WTC11 (cell line): ENCODE data around the gene TTC38. TPM values are rescaled to one million over a fixed set of nuclear protein-coding genes. Genes with fewer than 3 reads are reported as not detected.

Experiments
- ATAC-seq: fragments of 200-7000 bp; cut with Tn5 transposase; 2 replicates; pipeline ENCODE4 v1.10.0; 2021; ENCODE audit warnings: mild to moderate bottlenecking, moderate library complexity
- CTCF ChIA-PET: fragments of 300-600 bp; sonication (Branson Sonifier 250); formaldehyde crosslinking; loops from one replicate; lab custom pipeline; 2021; ENCODE audit warnings: antibody characterized with exemption; lab: Charles Lee
- POLR2A ChIA-PET: fragments of 350-600 bp; sonication (Branson Sonifier 250); formaldehyde crosslinking; loops from one replicate; lab custom pipeline; 2021; ENCODE audit warnings: antibody characterized with exemption; lab: Charles Lee
- DNase-seq: peaks from one replicate; pipeline ENCODE4 v3.0.0; 2021; ENCODE audit warnings: low spot score
- H3K27ac Mint-ChIP-seq: 2 replicates; pipeline ENCODE4 v1.8.0; 2021; ENCODE audit warnings: mixed read lengths
- H3K27me3 Mint-ChIP-seq: 2 replicates; pipeline ENCODE4 v1.8.0; 2021; ENCODE audit warnings: low read depth, mild to moderate bottlenecking, moderate library complexity, mixed read lengths
- H3K36me3 Mint-ChIP-seq: 2 replicates; pipeline ENCODE4 v1.8.0; 2021; ENCODE audit warnings: mixed read lengths
- H3K4me1 Mint-ChIP-seq: 2 replicates; pipeline ENCODE4 v1.8.0; 2022; ENCODE audit warnings: mixed read lengths
- H3K4me3 Mint-ChIP-seq: 2 replicates; pipeline ENCODE4 v1.8.0; 2021; ENCODE audit warnings: mild to moderate bottlenecking, moderate library complexity, mixed read lengths
- H3K9me3 Mint-ChIP-seq: 2 replicates; pipeline ENCODE4 v1.8.0; 2021; ENCODE audit warnings: mixed read lengths
- CBFB ChIP-seq: sonication (generic); formaldehyde crosslinking; IDR thresholded peaks from 2 replicates; pipeline ENCODE4 v1.8.1; 2022; ENCODE audit warnings: mild to moderate bottlenecking, low read depth, missing genetic modification reagents
- E2F5 ChIP-seq: sonication (generic); formaldehyde crosslinking; IDR thresholded peaks from 2 replicates; pipeline ENCODE4 v1.8.1; 2022; ENCODE audit warnings: mild to moderate bottlenecking, moderate library complexity, missing genetic modification reagents
- FOXK1 ChIP-seq: sonication (generic); formaldehyde crosslinking; IDR thresholded peaks from 2 replicates; pipeline ENCODE4 v1.8.0; 2022; ENCODE audit warnings: mild to moderate bottlenecking, moderate library complexity, missing genetic modification reagents
- GTF2I ChIP-seq: fragments of 250-450 bp; sonication (Bioruptor Pico); conservative IDR thresholded peaks from 2 replicates; pipeline ENCODE4 v1.4.0; 2021; ENCODE audit warnings: mild to moderate bottlenecking
- JAZF1 ChIP-seq: fragments of 250-450 bp; sonication (Bioruptor Pico); IDR thresholded peaks from 2 replicates; pipeline ENCODE4 v1.9.0; 2021; ENCODE audit warnings: moderate library complexity, mild to moderate bottlenecking, inconsistent platforms
- JUN ChIP-seq: sonication (generic); formaldehyde crosslinking; IDR thresholded peaks from 2 replicates; pipeline ENCODE4 v1.8.0; 2023; ENCODE audit warnings: mild to moderate bottlenecking, missing genetic modification reagents
- SMAD3 ChIP-seq: sonication (generic); formaldehyde crosslinking; IDR thresholded peaks from 2 replicates; pipeline ENCODE4 v1.8.0; 2022; ENCODE audit warnings: missing genetic modification reagents, mild to moderate bottlenecking, borderline replicate concordance
- SOX15 ChIP-seq: fragments of 250-450 bp; sonication (Bioruptor Pico); IDR thresholded peaks from 2 replicates; pipeline ENCODE4 v1.9.0; 2021; ENCODE audit warnings: mild to moderate bottlenecking
- TEAD1 ChIP-seq: sonication (generic); formaldehyde crosslinking; IDR thresholded peaks from 2 replicates; pipeline ENCODE4 v1.8.0; 2022; ENCODE audit warnings: mild to moderate bottlenecking, missing genetic modification reagents
- ZNF121 ChIP-seq: sonication (generic); formaldehyde crosslinking; IDR thresholded peaks from 2 replicates; pipeline ENCODE4 v1.8.0; 2023; ENCODE audit warnings: missing genetic modification reagents
- ZNF219 ChIP-seq: sonication (generic); formaldehyde crosslinking; IDR thresholded peaks from 2 replicates; pipeline ENCODE4 v1.8.0; 2023; ENCODE audit warnings: missing genetic modification reagents, mild to moderate bottlenecking, borderline replicate concordance
- ZNF317 ChIP-seq: sonication (generic); formaldehyde crosslinking; IDR thresholded peaks from 2 replicates; pipeline ENCODE4 v1.8.1; 2023; ENCODE audit warnings: low read depth, mild to moderate bottlenecking, moderate library complexity, missing genetic modification reagents, borderline replicate concordance
- ZNF396 ChIP-seq: fragments of 250-450 bp; sonication (Bioruptor Pico); IDR thresholded peaks from 2 replicates; pipeline ENCODE4 v1.8.0; 2021; ENCODE audit warnings: mild to moderate bottlenecking, moderate library complexity, borderline replicate concordance
- ZNF425 ChIP-seq: fragments of 250-450 bp; sonication (Bioruptor Pico); conservative IDR thresholded peaks from 2 replicates; pipeline ENCODE4 v1.9.0; 2021; ENCODE audit warnings: mild to moderate bottlenecking
- total RNA-seq: library from RNA; stranded (reverse); gene quantifications from 3 replicates; pipeline ENCODE4 v1.2.3, GENCODE V29; 2021
- TF ChIP-seq, protein P1 (sequence below): fragments of 250-450 bp; sonication (Bioruptor Pico); IDR thresholded peaks from 2 replicates; pipeline ENCODE4 v1.9.0; 2021; ENCODE audit warnings: mild to moderate bottlenecking
- TF ChIP-seq, protein P2 (sequence below): sonication (generic); formaldehyde crosslinking; IDR thresholded peaks from 2 replicates; pipeline ENCODE4 v1.8.1; 2022; ENCODE audit warnings: mild to moderate bottlenecking, missing genetic modification reagents, moderate library complexity, borderline replicate concordance
- TF ChIP-seq, protein P3 (sequence below): sonication (generic); formaldehyde crosslinking; IDR thresholded peaks from 2 replicates; pipeline ENCODE4 v1.8.0; 2022; ENCODE audit warnings: mild to moderate bottlenecking, missing genetic modification reagents

The TTC38 gene
- total RNA-seq, 1 experiment from 2014 or later, result 20.7 TPM

GRCh38 chr22:46238541-46238940 lies 29.3 kb upstream of the TTC38 start:
- ATAC-seq, result no peak
- no peak for TF ChIP-seq SOX15 (CRISPR knock-in tag)
- TF ChIP-seq, all 79 proteins: peak for 0
- Mint-ChIP-seq H3K36me3 (peaks cover 2% of the 10 kb centered on the region; the same call in 1 of the 2 replicates), H3K9me3 (no peaks in the 10 kb centered on the region), H3K27ac (no peak overlapping the region), H3K27me3 (no peaks in the 10 kb centered on the region), H3K4me1 (no peaks in the 10 kb centered on the region), H3K4me3 (no peak overlapping the region)
- ChIA-PET CTCF (no interaction called here), POLR2A (no interaction called here)
- no peak for DNase-seq

GRCh38 chr22:46239261-46240048 lies 28.4 kb upstream of the TTC38 start:
- no peaks in the 10 kb centered on the region for H3K9me3 Mint-ChIP-seq
- ChIA-PET CTCF (no interaction called here), POLR2A (no interaction called here)
- peaks cover 6% of the 10 kb centered on the region; the same call in 1 of the 2 replicates for H3K36me3 Mint-ChIP-seq
- no peaks in the 10 kb centered on the region for H3K27me3 Mint-ChIP-seq
- TF ChIP-seq FOXK1 (CRISPR knock-in tag), result no peak
- ATAC-seq, result no peak
- no peaks in the 10 kb centered on the region for H3K4me1 Mint-ChIP-seq
- H3K4me3 Mint-ChIP-seq, result no peak overlapping the region
- no peak for DNase-seq
- H3K27ac Mint-ChIP-seq, result no peak overlapping the region

DNA sequence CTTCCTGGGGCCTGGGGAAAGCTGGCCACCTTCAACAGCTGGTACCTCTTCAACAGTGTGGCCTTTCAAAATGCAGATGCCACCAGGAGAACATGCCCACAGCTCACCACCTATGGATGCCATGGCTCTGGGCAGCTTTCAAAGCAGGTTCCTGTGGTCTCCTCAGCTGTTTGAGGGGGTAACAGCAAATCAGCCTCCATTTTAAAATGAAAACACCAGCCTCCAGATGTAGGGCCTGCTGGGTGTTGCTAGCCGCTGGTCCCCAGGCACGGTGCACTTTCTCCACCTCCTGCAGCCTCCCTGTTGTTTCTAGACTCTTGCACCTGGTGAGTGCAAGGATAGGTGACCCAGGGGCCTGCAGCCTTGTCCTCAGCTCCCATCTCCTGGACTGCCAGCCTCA lies 27.7 kb upstream of the TTC38 start:
- no peak overlapping the region for H3K4me3 Mint-ChIP-seq
- no peak overlapping the region for H3K27ac Mint-ChIP-seq
- ATAC-seq, result no peak
- TF ChIP-seq TEAD1 (CRISPR knock-in tag) (no peak), ZNF121 (CRISPR knock-in tag) (no peak), GTF2I (CRISPR knock-in tag) (no peak)
- CTCF ChIA-PET, result no interaction called here
- DNase-seq, result no peak
- H3K27me3 Mint-ChIP-seq, result no peaks in the 10 kb centered on the region
- H3K4me1 Mint-ChIP-seq, result no peaks in the 10 kb centered on the region
- H3K9me3 Mint-ChIP-seq, result no peaks in the 10 kb centered on the region
- peaks cover 6% of the 10 kb centered on the region; the same call in 1 of the 2 replicates for H3K36me3 Mint-ChIP-seq
- POLR2A ChIA-PET, result no interaction called here

DNA sequence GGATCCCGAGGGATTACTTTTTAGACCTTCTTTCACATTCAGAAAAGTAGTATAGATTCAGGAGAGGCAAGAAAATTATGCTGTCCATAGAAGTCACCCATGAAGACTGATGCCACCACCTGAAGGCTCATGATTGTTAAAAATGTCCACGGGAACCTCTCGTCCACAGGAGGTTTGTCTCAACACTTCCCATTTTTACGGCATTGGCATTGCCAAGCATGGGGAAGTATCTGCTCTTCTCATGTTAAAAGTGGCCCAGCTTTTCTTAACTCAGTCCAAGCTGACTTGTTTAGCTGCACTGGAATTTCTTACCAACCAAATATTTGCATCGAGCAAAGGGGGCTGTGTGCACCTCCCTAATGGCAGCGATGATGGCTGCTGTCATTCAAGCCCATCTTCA lies 27.3 kb upstream of the TTC38 start:
- POLR2A ChIA-PET, result no interaction called here
- Mint-ChIP-seq H3K36me3 (peaks cover 6% of the 10 kb centered on the region; the same call in 1 of the 2 replicates), H3K4me1 (no peaks in the 10 kb centered on the region), H3K27ac (no peak overlapping the region), H3K27me3 (no peaks in the 10 kb centered on the region), H3K9me3 (no peaks in the 10 kb centered on the region)
- DNase-seq (no peak), ATAC-seq (no peak)
- TF ChIP-seq, protein P1, sequence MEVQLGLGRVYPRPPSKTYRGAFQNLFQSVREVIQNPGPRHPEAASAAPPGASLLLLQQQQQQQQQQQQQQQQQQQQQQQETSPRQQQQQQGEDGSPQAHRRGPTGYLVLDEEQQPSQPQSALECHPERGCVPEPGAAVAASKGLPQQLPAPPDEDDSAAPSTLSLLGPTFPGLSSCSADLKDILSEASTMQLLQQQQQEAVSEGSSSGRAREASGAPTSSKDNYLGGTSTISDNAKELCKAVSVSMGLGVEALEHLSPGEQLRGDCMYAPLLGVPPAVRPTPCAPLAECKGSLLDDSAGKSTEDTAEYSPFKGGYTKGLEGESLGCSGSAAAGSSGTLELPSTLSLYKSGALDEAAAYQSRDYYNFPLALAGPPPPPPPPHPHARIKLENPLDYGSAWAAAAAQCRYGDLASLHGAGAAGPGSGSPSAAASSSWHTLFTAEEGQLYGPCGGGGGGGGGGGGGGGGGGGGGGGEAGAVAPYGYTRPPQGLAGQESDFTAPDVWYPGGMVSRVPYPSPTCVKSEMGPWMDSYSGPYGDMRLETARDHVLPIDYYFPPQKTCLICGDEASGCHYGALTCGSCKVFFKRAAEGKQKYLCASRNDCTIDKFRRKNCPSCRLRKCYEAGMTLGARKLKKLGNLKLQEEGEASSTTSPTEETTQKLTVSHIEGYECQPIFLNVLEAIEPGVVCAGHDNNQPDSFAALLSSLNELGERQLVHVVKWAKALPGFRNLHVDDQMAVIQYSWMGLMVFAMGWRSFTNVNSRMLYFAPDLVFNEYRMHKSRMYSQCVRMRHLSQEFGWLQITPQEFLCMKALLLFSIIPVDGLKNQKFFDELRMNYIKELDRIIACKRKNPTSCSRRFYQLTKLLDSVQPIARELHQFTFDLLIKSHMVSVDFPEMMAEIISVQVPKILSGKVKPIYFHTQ (CRISPR knock-in tag), result no peak
- TF ChIP-seq CBFB (CRISPR knock-in tag), result no peak
- no peak for TF ChIP-seq SMAD3 (CRISPR knock-in tag)
- TF ChIP-seq, all 79 proteins: peak for 0
- CTCF ChIA-PET, result no interaction called here
- H3K4me3 Mint-ChIP-seq, result no peak overlapping the region

DNA sequence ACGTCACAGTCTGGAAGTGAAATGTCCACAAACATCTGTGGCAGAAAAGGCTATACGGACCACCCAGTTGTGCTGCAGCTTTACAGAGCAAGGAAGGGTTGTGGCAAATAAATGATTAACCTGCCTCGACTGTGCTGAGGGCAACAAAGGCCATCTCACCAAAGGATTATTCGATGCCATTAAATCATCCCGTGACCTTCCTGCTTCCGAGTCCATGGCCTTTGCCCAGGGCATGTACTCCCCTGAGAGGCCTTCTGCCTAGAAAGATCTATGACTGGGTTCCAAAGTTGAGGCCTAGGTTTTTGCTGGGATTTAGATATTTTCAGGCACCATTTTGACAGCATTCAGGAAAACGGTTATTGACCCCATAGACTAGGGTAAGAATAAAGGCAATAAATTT lies 26.9 kb upstream of the TTC38 start:
- ChIA-PET CTCF (no interaction called here), POLR2A (no interaction called here)
- DNase-seq (no peak), ATAC-seq (no peak)
- H3K27me3 Mint-ChIP-seq, result no peaks in the 10 kb centered on the region
- no peak overlapping the region for H3K27ac Mint-ChIP-seq
- no peaks in the 10 kb centered on the region for H3K9me3 Mint-ChIP-seq
- no peaks in the 10 kb centered on the region for H3K4me1 Mint-ChIP-seq
- no peak overlapping the region for H3K4me3 Mint-ChIP-seq
- peaks cover 6% of the 10 kb centered on the region; the same call in 1 of the 2 replicates for H3K36me3 Mint-ChIP-seq
- no peak for TF ChIP-seq JAZF1 (CRISPR knock-in tag)
- TF ChIP-seq, protein P2, sequence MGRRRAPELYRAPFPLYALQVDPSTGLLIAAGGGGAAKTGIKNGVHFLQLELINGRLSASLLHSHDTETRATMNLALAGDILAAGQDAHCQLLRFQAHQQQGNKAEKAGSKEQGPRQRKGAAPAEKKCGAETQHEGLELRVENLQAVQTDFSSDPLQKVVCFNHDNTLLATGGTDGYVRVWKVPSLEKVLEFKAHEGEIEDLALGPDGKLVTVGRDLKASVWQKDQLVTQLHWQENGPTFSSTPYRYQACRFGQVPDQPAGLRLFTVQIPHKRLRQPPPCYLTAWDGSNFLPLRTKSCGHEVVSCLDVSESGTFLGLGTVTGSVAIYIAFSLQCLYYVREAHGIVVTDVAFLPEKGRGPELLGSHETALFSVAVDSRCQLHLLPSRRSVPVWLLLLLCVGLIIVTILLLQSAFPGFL, result no peak
- no peak for TF ChIP-seq ZNF425 (CRISPR knock-in tag)
- TF ChIP-seq E2F5 (CRISPR knock-in tag), result no peak
- TF ChIP-seq, protein P3, sequence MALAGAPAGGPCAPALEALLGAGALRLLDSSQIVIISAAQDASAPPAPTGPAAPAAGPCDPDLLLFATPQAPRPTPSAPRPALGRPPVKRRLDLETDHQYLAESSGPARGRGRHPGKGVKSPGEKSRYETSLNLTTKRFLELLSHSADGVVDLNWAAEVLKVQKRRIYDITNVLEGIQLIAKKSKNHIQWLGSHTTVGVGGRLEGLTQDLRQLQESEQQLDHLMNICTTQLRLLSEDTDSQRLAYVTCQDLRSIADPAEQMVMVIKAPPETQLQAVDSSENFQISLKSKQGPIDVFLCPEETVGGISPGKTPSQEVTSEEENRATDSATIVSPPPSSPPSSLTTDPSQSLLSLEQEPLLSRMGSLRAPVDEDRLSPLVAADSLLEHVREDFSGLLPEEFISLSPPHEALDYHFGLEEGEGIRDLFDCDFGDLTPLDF (CRISPR knock-in tag), result no peak
- TF ChIP-seq ZNF396 (CRISPR knock-in tag), result no peak
- TF ChIP-seq ZNF219 (CRISPR knock-in tag), result no peak
- no peak for TF ChIP-seq JUN (CRISPR knock-in tag)
- TF ChIP-seq ZNF317 (CRISPR knock-in tag), result no peak
